SK-N-SH (cell line): Measurements from ENCODE around the gene CRISPLD2. TPM values are rescaled to one million over a fixed set of nuclear protein-coding genes. Genes with fewer than 3 reads are reported as not detected.

Experiments used
- CTCF ChIA-PET: fragments of 300-600, 350-600 bp; formaldehyde crosslinking; extraction: SDS; loops from one replicate; lab custom pipeline; 2021; lab: Yijun Ruan, JAX
- POLR2A ChIA-PET: fragments of 350-600 bp; sonication (Branson Sonifier 250); formaldehyde crosslinking; extraction: SDS; loops from one replicate; lab custom pipeline; 2020; ENCODE audit warnings: antibody characterized with exemption, inconsistent platforms; lab: Yijun Ruan, JAX
- DNase-seq: peaks from one replicate; pipeline ENCODE4 v3.0.0; 2012
- H2AFZ ChIP-seq: fragments of 200-600 bp; sonication (generic); 2 replicates; pipeline ENCODE4 v1.8.1; 2016; ENCODE audit warnings: antibody characterized with exemption, mild to moderate bottlenecking, low read depth
- H3F3A ChIP-seq: fragments of 200-600 bp; sonication (generic); replicated peaks from 2 replicates; pipeline ENCODE3; 2016; ENCODE audit warnings: antibody characterized with exemption, mild to moderate bottlenecking; ENCODE audit not compliant: insufficient read depth
- H3K27ac ChIP-seq, 2 experiments: fragments of 200-500 bp in 1 of 2; fragments of 200-600 bp in 1 of 2; sonication (Bioruptor generic) in 1 of 2; sonication (generic), shearing (Covaris generic) in 1 of 2; 2 replicates each; pipeline versions ENCODE4 v1.5.1 to v1.6.1; 2014 to 2016; ENCODE audit warnings: low read depth in 2 of 2, inconsistent platforms in 1 of 2, low read length in 1 of 2, mild to moderate bottlenecking in 1 of 2, mixed read lengths in 1 of 2
- H3K27me3 ChIP-seq: fragments of 200-600 bp; sonication (generic), shearing (Covaris generic); 2 replicates; pipeline ENCODE4 v1.6.1; 2016; ENCODE audit warnings: mixed run types; ENCODE audit not compliant: insufficient read depth
- H3K36me3 ChIP-seq, 2 experiments: fragments of 200-500 bp in 1 of 2; fragments of 200-600 bp in 1 of 2; sonication (Bioruptor generic) in 1 of 2; sonication (generic) in 1 of 2; replicated peaks in 1 of 2; 2 replicates each; pipeline versions ENCODE3 to v1.5.1; 2014 to 2016; ENCODE audit warnings: low read length in 1 of 2, mild to moderate bottlenecking in 1 of 2; ENCODE audit not compliant: insufficient read depth in 2 of 2, control insufficient read depth in 1 of 2
- H3K4me1 ChIP-seq, 2 experiments: fragments of 200-500 bp in 1 of 2; fragments of 200-600 bp in 1 of 2; sonication (Bioruptor generic) in 1 of 2; sonication (generic), shearing (Covaris generic) in 1 of 2; 2 replicates each; pipeline versions ENCODE4 v1.5.1 to v1.6.1; 2014 to 2016; ENCODE audit warnings: low read depth in 1 of 2, low read length in 1 of 2, mixed run types in 1 of 2; ENCODE audit not compliant: insufficient read depth in 2 of 2, control insufficient read depth in 1 of 2
- H3K4me2 ChIP-seq: fragments of 200-600 bp; sonication (generic), shearing (Covaris generic); 2 replicates; pipeline ENCODE4 v1.6.1; 2017; ENCODE audit warnings: mixed run types
- H3K4me3 ChIP-seq, 2 experiments: fragments of 200-500 bp in 1 of 2; fragments of 200-600 bp in 1 of 2; sonication (Bioruptor generic) in 1 of 2; sonication (generic), shearing (Covaris generic) in 1 of 2; 2 replicates each; pipeline versions ENCODE4 v1.5.1 to v1.8.1; 2014 to 2016; ENCODE audit warnings: low read depth in 2 of 2, inconsistent platforms in 1 of 2, low read length in 1 of 2, mild to moderate bottlenecking in 1 of 2, mixed read lengths in 1 of 2, moderate library complexity in 1 of 2
- H3K79me2 ChIP-seq: fragments of 200-600 bp; sonication (generic); 2 replicates; pipeline ENCODE4 v1.8.1; 2017; ENCODE audit warnings: mild to moderate bottlenecking; ENCODE audit not compliant: insufficient read depth
- H3K9ac ChIP-seq: fragments of 200-600 bp; sonication (generic); 2 replicates; pipeline ENCODE4 v1.6.1; 2017; ENCODE audit warnings: mixed run types
- H3K9me2 ChIP-seq: fragments of 200-600 bp; sonication (generic); 2 replicates; pipeline ENCODE4 v1.6.1; 2017; ENCODE audit warnings: mixed run types
- H3K9me3 ChIP-seq: fragments of 200-600 bp; sonication (generic); 2 replicates; pipeline ENCODE4 v1.6.1; 2017; ENCODE audit warnings: mixed run types, mild to moderate bottlenecking, moderate library complexity
- H4K20me1 ChIP-seq: fragments of 200-600 bp; sonication (generic); 2 replicates; pipeline ENCODE4 v1.6.1; 2017; ENCODE audit warnings: mild to moderate bottlenecking, mixed run types; ENCODE audit not compliant: insufficient read depth
- EP300 ChIP-seq, 2 experiments: IDR thresholded peaks; 2 replicates each; pipeline versions ENCODE4 v1.4.0 to v1.6.1; 2012; ENCODE audit warnings: borderline replicate concordance in 1 of 2, low read depth in 1 of 2, low read length in 1 of 2
- FOSL2 ChIP-seq: IDR thresholded peaks from 2 replicates; pipeline ENCODE4 v1.4.0; 2012; ENCODE audit warnings: low read depth, mild to moderate bottlenecking, moderate library complexity, borderline replicate concordance
- GABPA ChIP-seq: IDR thresholded peaks from 2 replicates; pipeline ENCODE4 v1.4.0; 2012; ENCODE audit warnings: low read depth, mild to moderate bottlenecking
- MXI1 ChIP-seq: IDR thresholded peaks from 2 replicates; pipeline ENCODE4 v1.6.1; 2012; ENCODE audit warnings: mild to moderate bottlenecking, low read depth, low read length, improper control_type of control experiment
- NRF1 ChIP-seq: IDR thresholded peaks from 2 replicates; pipeline ENCODE4 v1.6.1; 2012; ENCODE audit warnings: low read depth, mild to moderate bottlenecking, low read length
- SIN3A ChIP-seq: IDR thresholded peaks from 2 replicates; pipeline ENCODE4 v1.6.1; 2012; ENCODE audit warnings: low read depth, mild to moderate bottlenecking, low read length, moderate library complexity, borderline replicate concordance
- SMC3 ChIP-seq: IDR thresholded peaks from 2 replicates; pipeline ENCODE4 v1.6.1; 2012; ENCODE audit warnings: low read depth, low read length, improper control_type of control experiment
- TEAD4 ChIP-seq: IDR thresholded peaks from 2 replicates; pipeline ENCODE4 v1.4.0; 2012; ENCODE audit warnings: mild to moderate bottlenecking, borderline replicate concordance; ENCODE audit not compliant: insufficient read depth
- WGBS: methylation state at CpG from one replicate; pipeline ENCODE4 v1.1.6; 2017; ENCODE audit warnings: low lambda C conversion rate; 5-methylcytosine and 5-hydroxymethylcytosine counted together
- polyA plus RNA-seq, 3 experiments: library from polyadenylated mRNA; depleted of rRNA; stranded (reverse); fragments of >200 nt; gene quantifications; 2 replicates each; pipeline ENCODE4 v1.2.3, GENCODE V29; 2012
- TF ChIP-seq, protein P1 (sequence below): fragments of 150-350 bp; IDR thresholded peaks from 2 replicates; pipeline ENCODE4 v1.6.1; 2017; ENCODE audit warnings: antibody characterized with exemption, low read length, low read depth, borderline replicate concordance
- TF ChIP-seq, protein P2 (sequence below): IDR thresholded peaks from 2 replicates; pipeline ENCODE4 v1.6.1; 2012; ENCODE audit warnings: mild to moderate bottlenecking, low read depth, low read length, moderate library complexity
- TF ChIP-seq, protein P3 (sequence below): fragments of 150-350 bp; IDR thresholded peaks from 2 replicates; pipeline ENCODE4 v1.6.1; 2016; ENCODE audit warnings: mild to moderate bottlenecking, low read depth, low read length
- TF ChIP-seq, protein P4 (sequence below): IDR thresholded peaks from 2 replicates; pipeline ENCODE4 v1.4.0; 2012; ENCODE audit warnings: low read depth, borderline replicate concordance

The CRISPLD2 gene
- polyA plus RNA-seq, 1 of the 3 experiments (the other 2 are of a cell fraction): 6.3 TPM

DNA sequence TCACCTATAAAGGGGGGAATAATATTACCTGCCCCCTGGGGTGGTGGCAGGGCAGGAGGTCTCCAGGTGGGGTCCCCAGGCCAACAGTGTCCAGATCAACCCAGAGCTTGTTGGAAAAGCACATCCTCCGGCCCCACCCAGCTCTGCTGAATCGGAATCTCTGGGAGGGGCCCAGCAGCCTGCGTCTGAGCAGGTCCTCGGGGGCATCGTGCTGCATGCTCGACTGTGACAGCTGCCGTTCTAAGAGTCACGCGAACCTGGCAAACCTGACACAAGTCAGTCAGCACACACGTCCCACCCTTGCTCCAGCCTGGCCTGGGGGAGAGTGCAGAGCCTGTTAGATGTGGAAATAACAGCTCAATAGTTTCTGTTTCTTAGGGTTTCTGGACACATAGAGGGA is 72.3 kb downstream of the CRISPLD2 start (continued):
- TF ChIP-seq, protein P1, sequence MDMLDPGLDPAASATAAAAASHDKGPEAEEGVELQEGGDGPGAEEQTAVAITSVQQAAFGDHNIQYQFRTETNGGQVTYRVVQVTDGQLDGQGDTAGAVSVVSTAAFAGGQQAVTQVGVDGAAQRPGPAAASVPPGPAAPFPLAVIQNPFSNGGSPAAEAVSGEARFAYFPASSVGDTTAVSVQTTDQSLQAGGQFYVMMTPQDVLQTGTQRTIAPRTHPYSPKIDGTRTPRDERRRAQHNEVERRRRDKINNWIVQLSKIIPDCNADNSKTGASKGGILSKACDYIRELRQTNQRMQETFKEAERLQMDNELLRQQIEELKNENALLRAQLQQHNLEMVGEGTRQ: no peak

- ChIA-PET POLR2A (no interaction called here), CTCF (no interaction called here)
- Histone ChIP-seq H3K27me3 (no peaks in the 10 kb centered on the region), H3K4me2 (no peak overlapping the region), H3K4me3 (no peak overlapping the region), H3K9ac (no peak overlapping the region), H3K27ac (no peak overlapping the region), H3F3A (peaks cover 3% of the 10 kb centered on the region), H3K9me2 (no peaks in the 10 kb centered on the region), H3K36me3 (no peaks in the 10 kb centered on the region), H2AFZ (no peak overlapping the region), H4K20me1 (no peaks in the 10 kb centered on the region), H3K9me3 (no peaks in the 10 kb centered on the region), H3K4me1 (no peaks in the 10 kb centered on the region), H3K79me2 (no peaks in the 10 kb centered on the region)
- 100% methylated on average over 3 of the region's 3 CpGs for WGBS
- no peak for TF ChIP-seq TEAD4
- TF ChIP-seq GABPA: no peak
- TF ChIP-seq MXI1: no peak
- TF ChIP-seq FOSL2: no peak
- TF ChIP-seq, protein P2, sequence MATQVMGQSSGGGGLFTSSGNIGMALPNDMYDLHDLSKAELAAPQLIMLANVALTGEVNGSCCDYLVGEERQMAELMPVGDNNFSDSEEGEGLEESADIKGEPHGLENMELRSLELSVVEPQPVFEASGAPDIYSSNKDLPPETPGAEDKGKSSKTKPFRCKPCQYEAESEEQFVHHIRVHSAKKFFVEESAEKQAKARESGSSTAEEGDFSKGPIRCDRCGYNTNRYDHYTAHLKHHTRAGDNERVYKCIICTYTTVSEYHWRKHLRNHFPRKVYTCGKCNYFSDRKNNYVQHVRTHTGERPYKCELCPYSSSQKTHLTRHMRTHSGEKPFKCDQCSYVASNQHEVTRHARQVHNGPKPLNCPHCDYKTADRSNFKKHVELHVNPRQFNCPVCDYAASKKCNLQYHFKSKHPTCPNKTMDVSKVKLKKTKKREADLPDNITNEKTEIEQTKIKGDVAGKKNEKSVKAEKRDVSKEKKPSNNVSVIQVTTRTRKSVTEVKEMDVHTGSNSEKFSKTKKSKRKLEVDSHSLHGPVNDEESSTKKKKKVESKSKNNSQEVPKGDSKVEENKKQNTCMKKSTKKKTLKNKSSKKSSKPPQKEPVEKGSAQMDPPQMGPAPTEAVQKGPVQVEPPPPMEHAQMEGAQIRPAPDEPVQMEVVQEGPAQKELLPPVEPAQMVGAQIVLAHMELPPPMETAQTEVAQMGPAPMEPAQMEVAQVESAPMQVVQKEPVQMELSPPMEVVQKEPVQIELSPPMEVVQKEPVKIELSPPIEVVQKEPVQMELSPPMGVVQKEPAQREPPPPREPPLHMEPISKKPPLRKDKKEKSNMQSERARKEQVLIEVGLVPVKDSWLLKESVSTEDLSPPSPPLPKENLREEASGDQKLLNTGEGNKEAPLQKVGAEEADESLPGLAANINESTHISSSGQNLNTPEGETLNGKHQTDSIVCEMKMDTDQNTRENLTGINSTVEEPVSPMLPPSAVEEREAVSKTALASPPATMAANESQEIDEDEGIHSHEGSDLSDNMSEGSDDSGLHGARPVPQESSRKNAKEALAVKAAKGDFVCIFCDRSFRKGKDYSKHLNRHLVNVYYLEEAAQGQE: no peak
- TF ChIP-seq, protein P3, sequence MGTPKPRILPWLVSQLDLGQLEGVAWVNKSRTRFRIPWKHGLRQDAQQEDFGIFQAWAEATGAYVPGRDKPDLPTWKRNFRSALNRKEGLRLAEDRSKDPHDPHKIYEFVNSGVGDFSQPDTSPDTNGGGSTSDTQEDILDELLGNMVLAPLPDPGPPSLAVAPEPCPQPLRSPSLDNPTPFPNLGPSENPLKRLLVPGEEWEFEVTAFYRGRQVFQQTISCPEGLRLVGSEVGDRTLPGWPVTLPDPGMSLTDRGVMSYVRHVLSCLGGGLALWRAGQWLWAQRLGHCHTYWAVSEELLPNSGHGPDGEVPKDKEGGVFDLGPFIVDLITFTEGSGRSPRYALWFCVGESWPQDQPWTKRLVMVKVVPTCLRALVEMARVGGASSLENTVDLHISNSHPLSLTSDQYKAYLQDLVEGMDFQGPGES: no peak
- no peak for TF ChIP-seq EP300 (IDR thresholded peaks at IDR 0.05; ENCODE audit: borderline replicate concordance in 1 of 2, low read depth in 1 of 2, low read length in 1 of 2)
- TF ChIP-seq, protein P4, sequence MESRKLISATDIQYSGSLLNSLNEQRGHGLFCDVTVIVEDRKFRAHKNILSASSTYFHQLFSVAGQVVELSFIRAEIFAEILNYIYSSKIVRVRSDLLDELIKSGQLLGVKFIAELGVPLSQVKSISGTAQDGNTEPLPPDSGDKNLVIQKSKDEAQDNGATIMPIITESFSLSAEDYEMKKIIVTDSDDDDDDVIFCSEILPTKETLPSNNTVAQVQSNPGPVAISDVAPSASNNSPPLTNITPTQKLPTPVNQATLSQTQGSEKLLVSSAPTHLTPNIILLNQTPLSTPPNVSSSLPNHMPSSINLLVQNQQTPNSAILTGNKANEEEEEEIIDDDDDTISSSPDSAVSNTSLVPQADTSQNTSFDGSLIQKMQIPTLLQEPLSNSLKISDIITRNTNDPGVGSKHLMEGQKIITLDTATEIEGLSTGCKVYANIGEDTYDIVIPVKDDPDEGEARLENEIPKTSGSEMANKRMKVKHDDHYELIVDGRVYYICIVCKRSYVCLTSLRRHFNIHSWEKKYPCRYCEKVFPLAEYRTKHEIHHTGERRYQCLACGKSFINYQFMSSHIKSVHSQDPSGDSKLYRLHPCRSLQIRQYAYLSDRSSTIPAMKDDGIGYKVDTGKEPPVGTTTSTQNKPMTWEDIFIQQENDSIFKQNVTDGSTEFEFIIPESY: no peak
- no peak for TF ChIP-seq NRF1
- TF ChIP-seq SIN3A: no peak
- no peak for TF ChIP-seq SMC3
- TF ChIP-seq, protein P1: no peak
- DNase-seq: no peak
Measured at GRCh38 chr16:84893467-84893848, 73.7 kb downstream of the CRISPLD2 start.
